Activated CD8-positive, alpha-beta memory T cell treated with anti-CD3 and anti-CD28 coated beads, Interleukin-2, amount 50 U/mL, for 48 hours (primary cell): Measurements from ENCODE around the gene PACRG.

Source experiments
- DNase-seq: peaks from one replicate; pipeline ENCODE4 v3.0.0-alpha.2; 2020

Gene PACRG

DNA sequence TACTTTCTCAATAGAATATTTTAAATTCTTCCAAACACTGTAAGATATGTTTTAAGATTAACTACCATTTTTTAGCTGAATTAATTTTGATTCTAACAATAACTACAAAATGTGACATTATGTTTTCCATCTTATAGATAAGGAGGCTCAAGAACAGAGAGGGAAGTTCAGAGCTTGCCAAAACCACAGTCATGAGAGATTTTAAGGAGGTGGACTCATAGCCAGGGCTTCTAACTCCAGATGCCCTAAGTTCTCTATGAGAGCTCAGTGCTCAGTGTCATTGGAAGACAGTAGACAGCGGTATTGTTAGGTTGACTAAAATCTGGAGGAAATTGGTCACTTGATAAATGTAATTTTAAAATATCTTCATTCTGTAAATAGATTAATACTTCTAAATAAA is 144.2 kb downstream of the PACRG start:
- no peak for DNase-seq

DNA sequence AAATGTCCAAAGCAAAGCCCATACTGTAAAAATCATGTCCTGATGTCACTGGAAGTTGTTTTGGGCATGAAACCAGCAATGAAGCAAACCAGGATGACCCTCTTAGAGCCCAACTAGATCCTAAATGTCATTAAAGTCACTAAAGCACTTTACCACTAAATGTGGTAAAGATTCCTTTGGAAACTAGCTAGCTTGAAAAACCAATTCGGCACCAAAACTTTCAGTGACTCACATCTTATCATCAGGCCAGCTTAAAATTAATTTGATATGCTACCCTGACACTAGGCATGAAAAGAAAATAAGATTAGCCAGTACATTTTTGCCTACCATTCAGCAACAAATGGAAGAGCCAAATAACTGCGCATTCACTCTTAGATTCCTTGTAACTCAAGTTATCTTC is 145.8 kb downstream of the PACRG start:
- DNase-seq = no peak

- no peak for DNase-seq
These were observed 147.3 kb downstream of the PACRG start for GRCh38 chr6:162875070-162875469.

DNA sequence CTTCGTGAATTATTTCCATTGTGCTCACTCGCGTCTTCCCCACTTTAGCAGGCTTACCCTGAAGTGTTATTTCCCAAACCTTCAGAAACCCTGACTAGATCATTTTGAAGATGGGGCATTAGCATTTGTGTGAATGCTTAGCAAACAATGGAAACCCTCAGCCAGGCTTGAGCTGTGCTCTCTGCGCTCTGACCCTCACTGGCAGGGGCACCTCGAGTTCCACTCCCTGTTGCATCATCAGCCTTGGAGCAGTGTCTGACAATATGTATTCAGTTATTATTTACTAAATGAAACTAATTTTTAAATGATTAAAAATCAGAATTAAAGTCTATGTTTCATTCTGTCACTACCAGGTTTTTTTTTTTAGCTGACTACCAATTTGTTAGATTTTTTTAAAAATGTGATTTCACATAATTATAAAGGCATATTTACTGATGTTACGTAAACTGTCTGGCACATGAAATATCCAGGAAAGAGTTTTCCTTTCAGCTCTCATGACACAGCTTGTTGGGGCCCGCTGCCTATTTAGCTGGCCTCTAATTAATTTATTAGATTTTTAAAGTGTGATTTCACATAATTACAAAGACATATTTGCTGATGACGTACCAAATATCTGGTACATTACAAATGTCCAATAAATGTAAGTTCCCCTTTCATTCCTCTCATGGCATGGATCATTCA is 155.2 kb downstream of the PACRG start:
- DNase-seq = no peak

- DNase-seq = no peak
These were observed 160.4 kb downstream of the PACRG start for GRCh38 chr6:162887981-162888689.

GRCh38 chr6:162889303-162889702 is 161.5 kb downstream of the PACRG start:
- no peak for DNase-seq

- DNase-seq = no peak
These were observed 170.2 kb downstream of the PACRG start for GRCh38 chr6:162898011-162898410.

DNA sequence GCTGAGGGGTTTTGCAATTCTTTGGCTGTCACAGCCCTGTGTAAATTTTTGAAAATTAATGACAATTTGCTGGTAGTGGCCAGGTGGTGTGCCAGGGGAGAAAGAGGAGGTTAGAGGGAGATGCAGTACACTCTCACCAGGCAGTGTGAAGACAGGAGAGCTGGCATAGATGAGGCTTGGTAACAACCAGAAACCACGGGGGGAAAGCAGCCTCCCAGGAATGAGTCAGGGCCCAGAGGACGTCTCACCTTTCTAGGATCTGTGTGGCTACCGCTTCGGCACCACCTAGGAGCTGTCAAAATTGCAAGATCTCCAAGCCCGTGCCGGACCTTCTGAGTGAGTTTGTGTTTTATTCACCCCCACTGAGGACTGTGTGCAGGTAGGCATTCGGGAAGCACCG is 171.4 kb downstream of the PACRG start:
- no peak for DNase-seq

GRCh38 chr6:162900503-162900902 is 172.7 kb downstream of the PACRG start:
- no peak for DNase-seq

DNA sequence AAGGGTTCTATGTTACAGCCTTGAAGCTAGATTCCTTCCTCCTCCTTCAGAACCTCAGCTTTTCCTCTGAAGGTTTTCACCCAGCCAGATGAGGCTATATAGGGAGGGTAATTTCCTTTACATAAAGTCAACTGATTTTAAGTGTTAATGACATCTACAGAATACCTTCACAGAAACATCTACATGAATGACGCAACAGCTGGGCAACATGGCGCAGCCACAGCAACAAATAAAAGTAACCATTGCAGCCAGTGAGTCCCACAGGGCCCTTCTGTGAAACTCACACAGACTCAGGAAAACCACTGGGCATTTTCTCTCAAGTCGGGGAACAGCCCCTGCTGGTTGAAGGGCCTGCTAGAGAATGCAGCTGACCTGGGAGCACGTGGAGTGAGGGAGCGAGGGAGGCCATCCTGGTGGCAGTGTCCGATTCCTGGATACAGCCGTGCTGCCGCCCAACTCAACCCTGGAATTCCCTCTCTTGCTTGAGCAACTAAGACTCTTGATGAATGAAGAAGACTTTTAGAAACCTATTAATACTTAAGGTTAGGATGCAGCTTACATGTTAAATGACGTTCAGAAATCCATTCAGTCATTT is 176.4 kb downstream of the PACRG start:
- no peak for DNase-seq

DNA sequence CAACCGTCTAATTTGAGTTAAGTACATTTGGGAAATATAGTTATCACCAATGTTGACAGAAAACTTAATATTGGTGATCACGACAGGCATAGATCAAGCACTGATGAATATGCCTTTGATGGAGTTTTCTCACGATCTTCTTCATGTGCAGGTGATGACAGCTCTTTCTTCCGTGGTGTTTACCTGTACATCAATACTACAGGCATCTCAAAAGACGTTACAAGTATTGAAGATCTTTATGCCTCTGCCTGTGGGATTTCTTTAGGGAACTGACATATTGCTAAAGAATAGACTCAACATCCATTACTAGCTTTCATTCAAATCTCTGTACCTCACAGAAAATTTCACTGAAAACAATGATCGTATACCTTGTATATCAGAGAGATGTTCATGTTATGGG is 178.7 kb downstream of the PACRG start:
- no peak for DNase-seq

GRCh38 chr6:162907876-162908481 is 180.2 kb downstream of the PACRG start:
- DNase-seq = no peak

GRCh38 chr6:162913206-162913605 is 185.4 kb downstream of the PACRG start:
- no peak for DNase-seq

DNA sequence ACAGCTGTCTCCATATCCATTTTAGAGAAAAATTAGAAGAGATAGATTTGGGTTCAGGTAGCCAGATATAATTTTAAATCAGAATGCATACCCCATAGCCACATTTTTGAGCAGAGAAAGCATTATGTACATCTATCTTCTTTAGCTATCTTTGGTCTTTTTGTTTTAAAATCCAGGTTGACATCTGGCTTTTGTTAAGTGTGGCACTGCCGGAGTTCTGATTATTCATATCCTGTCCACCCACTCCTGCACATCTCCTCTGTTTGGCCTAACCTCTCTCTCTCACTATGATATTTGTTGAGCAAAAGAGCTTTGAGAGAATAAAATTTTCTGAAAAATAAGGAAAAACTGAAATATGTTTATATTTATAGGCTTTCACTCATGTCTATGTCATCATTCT is 189.7 kb downstream of the PACRG start:
- no peak for DNase-seq

DNA sequence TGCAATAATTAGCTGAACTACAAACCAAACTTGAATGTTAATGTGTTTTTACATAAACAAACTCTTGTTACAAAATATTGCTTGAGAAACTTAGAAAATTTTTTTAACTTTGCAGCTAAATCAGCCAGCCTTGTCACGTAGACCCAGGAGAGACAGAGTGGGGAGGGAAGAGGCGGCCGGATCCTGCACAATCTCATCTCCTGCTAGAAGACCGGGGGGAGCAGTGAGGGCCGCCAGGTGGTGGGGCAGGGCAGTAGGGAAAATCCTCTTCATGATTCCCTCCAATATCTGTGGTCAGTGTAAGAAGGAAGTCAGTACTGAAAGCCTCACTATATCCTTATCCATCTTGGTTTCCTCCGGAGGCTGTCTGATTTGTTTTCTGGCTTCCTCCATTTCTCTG is 193.3 kb downstream of the PACRG start:
- no peak for DNase-seq

- DNase-seq = no peak
These were observed 193.8 kb downstream of the PACRG start for GRCh38 chr6:162921510-162922040.

DNA sequence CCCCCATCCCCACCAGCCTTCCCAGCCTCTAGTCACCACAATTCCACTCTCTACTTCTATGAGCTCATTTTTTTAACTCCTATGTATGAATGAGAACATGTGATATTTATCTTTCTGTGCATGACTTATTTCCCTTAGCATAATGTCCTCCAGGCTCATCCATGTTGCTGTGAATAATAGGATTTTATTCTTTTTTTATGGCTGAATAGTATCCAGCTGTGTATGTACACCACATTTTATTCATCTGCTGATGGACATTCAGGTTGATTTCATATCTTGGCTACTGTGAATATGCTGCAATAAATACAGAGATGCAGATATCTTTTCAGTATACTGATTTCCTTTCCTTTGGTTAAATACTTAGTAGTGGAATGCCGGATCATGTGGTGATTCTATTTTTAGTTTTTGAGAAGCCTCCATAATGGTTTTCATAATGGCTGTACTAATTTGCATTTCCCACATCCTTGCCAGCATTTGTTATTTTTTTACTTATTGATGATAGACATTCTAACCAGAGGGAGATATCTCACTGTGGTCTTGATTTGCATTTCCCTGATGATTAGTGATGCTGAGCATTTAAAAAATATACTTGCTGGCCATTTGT is 194.9 kb downstream of the PACRG start:
- no peak for DNase-seq

GRCh38 chr6:162934844-162935243 is 207.1 kb downstream of the PACRG start:
- DNase-seq = no peak

- no peak for DNase-seq
These were observed 212.7 kb downstream of the PACRG start for GRCh38 chr6:162940426-162940825.

DNA sequence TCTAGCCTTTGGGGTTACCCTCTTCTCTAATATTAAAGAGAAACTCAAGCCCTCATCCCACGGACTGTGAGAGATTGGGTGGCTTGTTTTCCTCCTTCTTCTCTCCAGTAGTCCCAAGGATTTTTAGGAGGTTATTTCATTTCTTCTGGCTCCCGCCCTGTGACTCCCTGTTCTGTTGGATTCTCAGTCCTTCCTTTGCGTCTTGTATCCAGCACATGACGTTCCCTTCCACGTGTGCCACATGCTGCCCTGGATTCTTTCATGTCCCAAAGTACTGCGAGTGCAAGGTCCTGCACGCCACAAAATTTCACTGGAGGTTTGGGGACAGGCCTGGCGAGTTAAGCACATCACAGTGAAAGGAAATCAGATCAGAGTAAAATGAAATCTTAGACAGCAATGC is 213.4 kb downstream of the PACRG start:
- no peak for DNase-seq

GRCh38 chr6:162942866-162943265 is 215.1 kb downstream of the PACRG start:
- DNase-seq = no peak

DNA sequence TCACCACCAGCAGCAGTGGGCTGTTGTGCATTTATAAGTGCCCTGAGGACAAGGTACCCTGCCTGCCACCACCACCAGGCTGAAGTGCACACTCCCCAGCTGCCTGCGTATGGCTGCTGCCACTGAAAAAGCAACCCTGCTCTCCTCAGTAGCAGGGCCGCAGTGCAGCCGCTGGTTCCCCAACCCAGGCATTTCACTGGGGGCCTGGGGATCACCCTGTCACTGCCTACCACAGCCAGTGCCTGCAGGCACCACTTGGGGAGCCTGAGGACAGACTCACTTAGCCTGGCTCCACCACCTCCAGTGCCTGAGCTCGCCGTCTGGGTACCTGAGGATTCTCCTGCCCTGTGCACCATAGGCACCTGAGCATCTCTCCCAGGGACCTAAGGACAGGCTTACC is 215.6 kb downstream of the PACRG start:
- DNase-seq = no peak

- no peak for DNase-seq
These were observed 223.5 kb downstream of the PACRG start for GRCh38 chr6:162951164-162951743.
